ENCODE results near the gene PRKG1. TPM values are rescaled to one million over a fixed set of nuclear protein-coding genes. Genes with fewer than 3 reads are reported as not detected.

The PRKG1 gene
- total RNA-seq, 2 donors from 2014 or later, result 31.5 to 34.7 TPM

DNA sequence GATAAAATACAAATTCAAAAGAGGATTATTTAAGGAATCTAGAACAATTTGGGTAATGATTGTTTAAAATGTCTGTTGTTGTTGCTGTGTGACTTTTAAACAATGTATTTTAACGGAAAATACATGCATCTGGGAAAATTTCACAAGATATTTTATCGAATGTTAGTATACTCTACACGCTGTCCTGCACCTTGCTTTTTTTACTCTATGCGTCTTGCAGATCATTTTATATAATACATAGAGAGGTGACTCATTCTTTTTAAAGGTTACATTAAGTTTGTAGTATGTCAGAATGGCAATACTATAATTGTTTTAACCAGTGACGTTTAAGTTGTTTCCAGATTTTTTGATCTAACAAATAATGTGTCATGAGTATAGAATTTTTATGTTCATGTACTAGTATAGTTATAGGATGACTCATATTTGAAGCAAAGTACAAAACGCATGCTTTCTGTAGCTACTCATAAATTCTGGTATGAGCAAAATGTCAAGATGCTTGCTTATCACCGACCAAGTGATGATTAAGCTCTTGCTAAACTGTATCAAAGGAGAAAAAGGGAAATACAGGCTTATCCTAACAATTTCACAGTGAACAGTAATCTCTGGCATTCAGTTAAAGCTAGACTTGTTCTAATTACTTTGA is 1244.7 kb downstream of the PRKG1 start:
- intact Hi-C loops (cut with DNase I), result loop anchor here in 1 of 2 donors (10.0 kb wide), 1 partner anchor 326 kb away; no protein-coding TSS in a partner anchor
- ATAC-seq (peak; percentile 23 to 84), DNase-seq (no peak)

DNA sequence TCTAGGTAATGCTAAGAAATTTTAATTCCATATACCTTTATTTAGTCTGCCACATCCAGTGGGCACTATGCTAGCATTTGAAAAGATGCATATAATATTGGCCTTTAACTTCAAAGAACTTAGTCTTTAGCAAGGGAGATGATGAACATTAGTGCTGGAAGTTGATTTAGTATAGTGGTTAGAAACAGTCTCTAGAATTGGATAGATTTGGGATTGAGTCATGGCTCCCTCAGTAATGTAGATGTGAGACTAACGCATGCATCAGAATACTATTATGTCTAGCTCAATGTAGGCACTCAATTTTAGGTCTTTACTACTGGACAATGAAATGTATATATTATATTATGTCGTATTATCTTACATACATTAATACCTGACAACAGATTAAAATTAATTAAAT is 1245.6 kb downstream of the PRKG1 start:
- intact Hi-C loops (cut with DNase I), result loop anchor here in 1 of 2 donors (10.0 kb wide), 1 partner anchor 325 kb away; no protein-coding TSS in a partner anchor
- no peak for ATAC-seq
- no peak for DNase-seq

- ATAC-seq (no peak), DNase-seq (no peak)
- intact Hi-C loops (cut with DNase I), result no loop called here
Observed at GRCh38 chr10:52322323-52322722, 1248.0 kb downstream of the PRKG1 start.

GRCh38 chr10:52322936-52323335 is 1248.6 kb downstream of the PRKG1 start:
- ATAC-seq (no peak), DNase-seq (no peak)
- intact Hi-C loops (cut with DNase I), result no loop called here

- DNase-seq, result no peak
- ATAC-seq, result no peak
- intact Hi-C loops (cut with DNase I), result no loop called here
Observed at GRCh38 chr10:52326382-52326781, 1252.1 kb downstream of the PRKG1 start.

DNA sequence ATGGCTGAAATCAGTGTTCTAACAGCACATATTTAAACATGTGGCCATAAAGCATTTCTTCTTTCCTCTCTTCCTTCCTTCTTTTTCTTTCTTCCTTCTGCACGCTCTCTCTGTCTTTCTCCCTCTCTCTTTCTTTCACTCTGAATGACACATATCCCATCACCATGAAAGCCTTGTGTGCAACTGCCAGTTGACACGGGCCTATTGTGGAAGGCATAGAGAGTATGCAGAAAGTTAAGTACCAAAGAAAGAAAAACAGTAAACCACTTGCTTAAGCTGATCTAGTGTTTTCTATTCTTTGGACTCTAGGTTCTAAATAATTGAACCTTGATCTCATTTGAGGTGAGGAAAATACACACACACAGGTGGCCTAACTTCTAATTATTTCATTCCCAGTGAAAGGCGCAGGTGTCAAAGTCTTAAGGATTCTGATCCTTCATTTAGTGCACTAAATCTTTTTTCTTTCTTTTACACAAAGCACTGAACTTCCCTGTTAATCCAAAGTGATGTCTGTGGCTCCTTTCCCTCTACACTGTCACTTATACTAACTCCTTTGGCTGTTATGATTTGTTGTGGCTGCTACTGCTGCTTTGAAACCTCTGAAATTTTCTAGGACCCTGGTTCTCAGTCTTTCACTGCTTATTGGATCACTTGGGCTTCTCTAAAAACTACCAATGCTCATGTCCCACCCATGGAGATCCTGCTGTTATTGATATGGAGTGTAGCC is 1257.5 kb downstream of the PRKG1 start:
- intact Hi-C loops (cut with DNase I), result no loop called here

GRCh38 chr10:52332815-52333214 is 1258.5 kb downstream of the PRKG1 start:
- ATAC-seq (no peak), DNase-seq (no peak)
- intact Hi-C loops (cut with DNase I), result no loop called here

More for the DNA sequence above, 1257.5 kb downstream of the PRKG1 start:
- no peak for ATAC-seq
- no peak for DNase-seq

GRCh38 chr10:52334595-52334994 is 1260.3 kb downstream of the PRKG1 start:
- DNase-seq, result no peak
- ATAC-seq, result no peak
- intact Hi-C loops (cut with DNase I), result no loop called here

DNA sequence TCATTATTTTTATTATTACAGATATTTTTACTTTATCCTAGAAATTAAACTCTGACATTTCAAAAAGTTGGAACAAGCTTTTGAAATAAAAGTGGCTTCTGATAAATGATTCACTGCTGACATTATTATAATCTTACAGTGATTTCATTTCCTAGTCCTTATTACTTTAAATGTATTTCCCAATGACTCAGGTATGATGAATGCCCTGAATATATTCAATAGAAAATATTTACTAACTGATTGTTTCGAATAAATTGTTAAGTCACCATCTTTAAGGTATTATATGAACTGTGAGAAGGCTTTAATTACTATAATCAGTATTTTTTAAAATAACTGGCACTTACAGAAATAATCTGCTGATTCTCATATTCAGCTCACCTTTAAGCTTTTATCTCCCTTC is 1261.4 kb downstream of the PRKG1 start:
- intact Hi-C loops (cut with DNase I), result no loop called here
- no peak for ATAC-seq
- DNase-seq, result no peak

- DNase-seq (no peak), ATAC-seq (no peak)
- intact Hi-C loops (cut with DNase I), result no loop called here
Observed at GRCh38 chr10:52337225-52337624, 1262.9 kb downstream of the PRKG1 start.

- ATAC-seq (no peak), DNase-seq (no peak)
- intact Hi-C loops (cut with DNase I), result no loop called here
Observed at GRCh38 chr10:52343439-52343838, 1269.2 kb downstream of the PRKG1 start.

- DNase-seq (no peak), ATAC-seq (no peak)
- intact Hi-C loops (cut with DNase I), result no loop called here
Observed at GRCh38 chr10:52346394-52347326, 1272.4 kb downstream of the PRKG1 start.

DNA sequence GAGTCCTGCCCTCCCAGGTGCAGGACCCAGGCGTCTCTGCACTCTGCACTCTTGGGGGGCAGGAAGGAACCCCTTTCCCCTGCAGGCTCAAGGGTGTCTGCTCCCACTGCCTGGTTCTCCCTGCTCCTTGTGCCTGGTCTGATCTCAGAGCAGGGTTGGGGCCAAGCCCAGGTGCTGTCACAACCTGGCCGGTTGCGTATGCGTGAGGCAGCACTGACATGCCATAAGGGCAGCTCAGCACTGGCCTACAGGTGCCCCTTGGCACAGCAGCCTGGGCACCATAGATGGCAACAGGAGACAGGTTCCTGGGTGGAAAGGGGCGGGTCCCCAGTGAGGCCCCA is 1273.0 kb downstream of the PRKG1 start:
- no peak for DNase-seq
- intact Hi-C loops (cut with DNase I), result no loop called here
- ATAC-seq, result no peak

Small RNA genes within 50 kb of the gene (microRNA-seq; reads per million reads assigned to microRNA genes)
- 1.4 to 3.4 reads per million in 2 donors for gene MIR605

Other genes starting within 250 kb of the PRKG1 start
- not detected for gene A1CF, start 188.9 kb upstream of the PRKG1 start, total RNA-seq

Data from left cardiac atrium (tissue), 4 donors.